ENCODE data around the gene SLC1A6.

GRCh38 chr19:14977128-14977527 is 2.5 kb downstream of the SLC1A6 start:
- TF ChIP-seq CTCF (conservative IDR thresholded peaks at IDR 0.05; ENCODE audit: low read depth, low read length) (no peak), POLR2A (IDR thresholded peaks at IDR 0.05; ENCODE audit: low read depth, low read length) (no peak), RFX5 (IDR thresholded peaks at IDR 0.05; ENCODE audit: low read depth, low read length) (no peak), MAFK (IDR thresholded peaks at IDR 0.05; ENCODE audit: low read depth, low read length) (no peak), USF2 (IDR thresholded peaks at IDR 0.05; ENCODE audit: low read depth, low read length) (no peak), RCOR1 (IDR thresholded peaks at IDR 0.05; ENCODE audit: insufficient replicate concordance, low read length) (no peak)
